GM21367 (cell line): Measurements from ENCODE around the gene CLEC9A.
"Not testable (repeated sequence)": the region's sequence is repeated elsewhere in the genome, so short reads cannot be mapped to it uniquely, and the experiment has no call there.

Experiments used
- ATAC-seq: cut with Tn5 transposase; IDR thresholded peaks from one replicate; pipeline ENCODE4 v1.9.1; 2021; ENCODE audit not compliant: unreplicated experiment

The CLEC9A gene

DNA sequence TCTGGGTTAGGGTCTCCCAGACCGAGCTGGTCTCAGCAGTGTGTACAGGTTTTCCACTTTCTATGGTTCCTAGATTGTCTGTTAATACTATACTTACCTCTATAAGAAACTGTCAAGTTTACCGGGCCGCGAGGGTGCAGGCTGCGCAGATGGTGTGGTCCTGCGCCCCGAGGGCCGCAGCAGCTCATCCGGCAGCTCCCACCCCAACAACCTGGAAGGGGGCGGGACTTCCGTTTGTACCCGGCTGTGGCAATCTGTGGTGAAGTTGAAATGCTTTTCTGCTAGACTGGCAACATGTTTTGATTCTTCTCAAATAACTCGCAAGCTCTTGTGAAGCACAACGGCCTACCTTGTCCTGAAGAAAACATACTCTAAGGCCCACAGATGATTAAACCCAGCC lies at the start of gene CLEC9A:
Gene CLEC9A, plus strand, starts transcription at position 237 of the 400 bp plus-strand sequence. CDS start 22,006 bp downstream, outside the sequence.
- no peak for ATAC-seq

DNA sequence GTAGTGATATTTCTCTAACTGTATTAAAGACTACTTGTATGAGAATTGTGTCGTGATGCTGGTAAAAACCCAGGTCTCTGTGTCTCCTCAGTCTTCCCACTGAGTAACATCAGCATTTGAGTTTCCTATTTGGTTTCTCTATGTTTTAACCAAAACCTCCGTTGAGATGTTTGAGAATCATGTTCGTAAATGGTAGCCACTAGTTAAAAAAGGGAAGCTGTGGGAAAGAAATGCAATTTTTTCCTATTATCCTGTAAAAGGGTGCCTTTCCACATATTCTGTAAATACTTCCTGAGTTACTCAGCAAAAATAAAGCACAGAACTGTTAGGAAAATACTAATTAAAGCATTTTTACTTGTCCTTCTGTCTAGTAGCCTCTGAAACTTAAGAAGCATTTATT lies 38.6 kb upstream of the CLEC9A start:
- ATAC-seq, result no peak

DNA sequence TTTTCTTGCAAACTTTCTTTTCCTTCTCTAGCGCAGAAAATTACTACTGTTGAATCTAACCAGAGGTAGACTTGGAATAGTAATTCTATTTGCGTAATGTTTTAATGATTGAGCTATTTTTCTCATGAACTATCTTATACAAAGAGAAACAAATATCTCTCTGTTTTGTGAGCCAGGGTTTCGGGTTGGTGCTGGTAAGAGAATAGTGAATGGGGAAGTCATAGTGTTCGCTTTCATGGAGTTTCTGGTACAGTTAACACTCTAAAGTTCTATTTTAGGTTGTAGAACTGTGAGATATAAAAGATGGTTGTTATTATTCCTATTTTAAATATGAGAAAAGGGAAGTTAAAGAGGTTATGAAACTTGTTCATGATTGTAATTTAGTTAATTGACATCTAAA lies 38.2 kb upstream of the CLEC9A start:
- no peak for ATAC-seq

DNA sequence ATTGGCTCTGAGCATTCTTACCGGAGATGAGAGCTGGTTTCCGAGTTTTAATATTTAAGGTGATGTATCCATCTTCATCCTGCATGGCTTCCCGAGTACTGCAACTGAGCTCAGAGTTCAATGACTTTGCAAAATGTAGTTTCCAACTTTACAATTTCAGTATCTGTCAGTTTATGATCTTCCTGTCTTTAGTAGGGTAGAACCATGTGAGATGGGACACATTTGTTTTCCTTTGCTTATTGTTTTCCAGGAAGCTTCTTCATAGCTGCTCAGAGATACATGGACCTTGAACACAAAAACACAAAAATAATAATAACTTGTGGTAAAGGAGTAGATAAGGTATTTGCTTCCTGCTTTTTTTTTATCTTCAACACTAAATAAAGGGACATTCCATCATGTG lies 31.5 kb upstream of the CLEC9A start, which contains the start of gene CLEC1B:
Gene CLEC1B, minus strand, starts transcription at position 106 of the 400 bp plus-strand sequence. Its CDS starts 21 bp downstream, at position 85.
- ATAC-seq, result no peak

DNA sequence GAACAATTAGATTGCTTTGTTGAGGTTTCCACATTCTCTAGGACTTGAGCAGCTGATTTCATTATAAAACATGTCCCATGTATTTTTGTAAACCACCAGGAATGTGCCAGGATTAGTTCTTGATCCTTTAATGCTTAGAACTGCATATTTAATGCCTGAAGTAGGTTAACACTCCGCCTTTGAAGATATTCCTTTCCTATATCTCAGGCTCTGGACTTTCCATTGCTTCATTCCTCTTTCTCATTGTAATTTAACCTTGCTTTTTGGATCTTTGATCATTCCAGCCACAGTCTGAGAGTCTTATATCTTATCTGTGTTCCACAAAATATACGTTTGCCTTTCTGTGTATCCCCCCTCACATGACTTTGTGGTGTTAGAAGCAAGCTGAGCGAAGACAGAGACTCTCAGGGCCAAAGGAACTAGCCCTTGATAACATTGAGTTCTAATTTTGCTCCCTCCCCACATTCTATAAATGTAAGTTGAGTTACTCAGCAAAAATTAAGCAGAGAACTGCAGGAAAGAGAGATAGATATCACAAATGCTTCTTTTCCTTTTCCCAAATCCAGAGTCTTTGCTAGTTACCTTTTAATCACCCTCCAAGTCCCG lies 29.2 kb upstream of the CLEC9A start:
- ATAC-seq, result no peak

DNA sequence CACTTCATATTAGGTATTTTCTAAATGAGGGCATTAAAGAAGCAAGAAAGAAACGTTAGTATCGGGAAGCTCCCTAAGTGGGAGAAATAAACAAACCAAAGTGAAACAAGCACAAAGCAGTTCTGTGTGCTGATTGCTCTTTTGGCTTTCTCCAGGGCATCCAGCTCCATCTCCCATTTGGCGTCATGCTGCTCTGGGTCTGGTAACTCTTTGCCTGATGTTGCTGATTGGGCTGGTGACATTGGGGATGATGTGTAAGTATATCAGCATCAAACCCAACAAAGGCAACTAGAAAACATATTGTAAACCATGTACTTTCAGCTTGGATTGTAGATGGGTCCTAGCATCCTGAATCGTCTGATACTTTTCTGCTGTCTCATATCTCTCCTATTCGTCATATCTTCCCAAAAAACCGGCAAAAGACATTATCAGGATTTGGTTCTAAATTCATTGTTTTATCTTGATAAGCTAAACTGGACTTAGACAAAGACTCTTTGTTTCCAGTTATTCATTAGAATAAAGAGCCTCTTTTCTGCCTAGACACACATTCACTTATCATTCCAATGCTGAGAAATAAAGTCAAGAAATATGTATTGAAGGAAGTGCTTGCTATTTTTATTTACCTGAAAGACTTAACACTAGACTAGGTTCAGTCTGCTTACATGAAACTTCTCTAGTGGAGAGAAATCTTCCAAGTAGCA lies 17.7 kb upstream of the CLEC9A start:
- no peak for ATAC-seq

DNA sequence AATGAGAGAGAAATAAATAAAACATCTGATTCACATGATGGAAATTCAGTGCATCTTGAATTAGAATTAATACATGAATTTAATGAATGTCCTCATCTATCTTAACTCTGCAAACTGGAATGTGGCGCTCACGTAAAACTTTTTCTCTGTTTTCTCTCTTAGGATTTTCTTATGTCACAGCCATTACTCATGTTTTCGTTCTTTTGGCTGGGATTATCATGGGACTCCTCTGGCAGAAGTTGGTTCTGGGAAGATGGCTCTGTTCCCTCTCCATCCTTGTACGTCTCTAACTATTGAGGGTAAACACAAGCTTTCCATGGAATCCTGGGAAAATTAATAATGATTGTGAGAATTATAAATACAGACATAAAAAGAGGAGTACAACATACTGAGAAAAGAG lies 15.0 kb upstream of the CLEC9A start:
- ATAC-seq, result no peak

DNA sequence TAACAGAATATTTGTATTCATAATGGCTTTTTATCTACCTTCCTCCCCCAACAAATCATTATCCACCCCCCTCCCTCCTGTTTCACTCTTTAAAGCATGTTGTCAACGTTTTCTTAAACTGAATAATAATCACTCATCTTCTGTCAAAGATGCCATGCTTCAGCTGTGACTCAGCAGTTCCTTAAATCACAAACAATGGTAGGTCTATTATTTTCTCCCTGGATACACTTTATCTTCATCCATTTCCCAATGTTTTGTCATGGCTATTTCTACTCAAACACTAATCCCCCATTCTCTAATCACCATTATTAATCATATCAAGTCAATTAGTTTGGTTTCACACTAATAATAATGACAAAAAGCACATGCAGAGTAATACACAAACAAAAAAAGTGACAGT lies 13.6 kb upstream of the CLEC9A start:
- ATAC-seq, result no peak

DNA sequence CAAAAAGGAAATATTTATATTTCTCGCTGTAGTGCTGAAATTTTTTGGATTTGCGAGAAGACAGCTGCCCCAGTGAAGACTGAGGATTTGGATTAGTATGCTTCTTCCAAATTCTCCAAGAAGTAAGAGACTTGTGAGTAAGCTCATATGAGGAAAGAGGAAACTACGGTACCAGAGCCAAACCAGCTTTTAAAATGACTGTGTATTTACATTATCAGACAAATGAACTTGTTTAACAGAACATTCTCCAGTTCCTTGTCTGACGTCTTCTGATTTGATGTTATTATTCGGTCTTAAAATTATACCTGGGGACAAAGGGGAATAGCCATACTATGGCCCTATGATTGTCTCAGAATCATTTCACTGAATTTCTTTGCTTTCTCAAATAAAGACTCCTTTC lies 12.1 kb upstream of the CLEC9A start:
- no peak for ATAC-seq

DNA sequence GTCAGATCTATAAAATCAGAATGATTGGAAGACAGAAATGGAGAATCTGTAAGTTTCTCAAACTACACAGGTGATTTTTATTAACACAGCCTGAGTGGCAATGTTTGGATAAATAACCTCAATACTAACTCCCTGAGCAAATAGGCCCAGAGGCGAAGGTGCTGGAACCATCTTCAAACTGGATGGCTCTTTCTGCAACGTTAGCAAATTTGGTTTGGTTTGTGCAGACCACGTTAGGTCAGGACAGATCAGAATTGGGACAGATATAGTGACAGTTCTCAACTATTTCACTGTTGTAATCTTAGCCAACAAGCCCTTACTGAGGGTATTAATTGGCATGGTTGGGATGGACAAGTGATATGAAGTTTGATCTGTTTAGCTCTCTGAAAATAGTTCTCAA lies 9.1 kb upstream of the CLEC9A start:
- ATAC-seq, result no peak

DNA sequence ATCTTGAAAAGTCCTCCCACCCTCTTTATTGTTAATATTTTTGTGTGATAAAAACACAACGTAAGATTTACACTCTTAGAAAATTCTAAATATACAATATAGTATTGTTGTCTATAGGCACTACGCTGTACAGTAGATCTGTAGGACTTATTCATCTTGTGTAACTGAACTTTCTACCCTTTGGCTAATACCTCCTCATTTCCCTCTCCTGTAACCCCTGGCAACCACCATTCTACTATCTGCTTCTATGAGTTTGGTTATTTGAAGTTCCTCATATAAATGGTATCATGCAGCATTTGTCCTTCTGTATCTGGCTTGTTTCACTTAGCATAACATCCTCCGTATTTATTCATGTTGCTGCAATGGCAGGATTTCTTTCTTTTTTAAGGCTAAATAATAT lies 5.2 kb upstream of the CLEC9A start:
- ATAC-seq, result no peak

DNA sequence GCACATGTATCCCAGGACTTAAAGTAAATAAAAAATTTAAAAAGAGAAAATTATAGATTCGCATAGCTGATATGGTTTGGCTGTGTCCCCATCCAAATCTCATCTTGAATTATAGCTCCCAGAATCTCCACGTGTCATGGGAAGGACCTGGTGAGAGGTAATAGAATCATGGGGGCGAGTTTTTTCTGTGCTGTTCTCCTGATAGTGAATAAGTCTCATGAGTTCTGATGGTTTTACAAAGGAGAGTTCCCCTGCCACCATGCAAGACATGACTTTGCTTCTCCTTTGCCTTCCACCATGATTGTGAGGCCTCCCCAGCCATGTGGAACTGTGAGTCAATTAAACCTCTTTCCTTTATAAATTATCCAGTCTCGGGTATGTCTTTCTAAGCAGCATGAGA lies 3.8 kb upstream of the CLEC9A start:
- not testable (repeated sequence) for ATAC-seq

DNA sequence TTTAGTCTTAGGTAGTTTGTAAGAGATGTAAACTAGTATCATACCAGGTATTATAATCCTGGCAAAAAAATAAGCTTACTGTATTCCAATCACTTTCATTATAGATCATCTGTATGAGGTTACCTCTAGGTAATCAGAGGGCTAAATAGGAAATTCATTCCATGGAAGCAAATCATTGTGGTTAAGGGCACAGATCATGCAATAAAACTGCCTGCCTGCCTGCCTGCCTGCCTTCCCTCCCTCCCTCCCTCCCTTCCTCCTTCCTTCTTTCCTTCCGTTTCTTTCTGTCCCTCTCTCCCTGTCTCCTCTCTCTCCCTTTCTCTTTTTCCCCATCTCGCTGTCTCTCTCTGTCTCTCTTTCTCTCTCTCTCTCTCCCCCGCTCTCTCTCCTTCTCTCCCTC lies 3.2 kb upstream of the CLEC9A start:
- no peak for ATAC-seq

DNA sequence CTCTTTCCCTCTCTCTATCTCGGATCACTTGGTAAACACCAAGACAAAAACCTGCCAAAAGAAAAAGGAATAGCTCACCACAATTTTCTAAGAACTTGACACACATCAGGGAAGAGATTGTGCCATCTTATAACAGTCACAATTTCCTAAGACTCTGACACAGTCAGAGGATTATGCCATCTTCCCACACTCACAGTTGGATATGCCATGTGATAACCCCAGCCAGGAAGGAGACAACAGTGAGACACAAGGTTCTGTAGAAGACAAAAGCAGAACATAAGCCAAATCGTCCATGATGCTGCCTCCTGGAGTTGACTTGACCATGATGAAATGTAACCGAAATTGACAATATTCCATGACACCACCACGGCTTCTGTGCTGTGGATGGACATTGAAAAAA lies 2.8 kb upstream of the CLEC9A start:
- no peak for ATAC-seq

DNA sequence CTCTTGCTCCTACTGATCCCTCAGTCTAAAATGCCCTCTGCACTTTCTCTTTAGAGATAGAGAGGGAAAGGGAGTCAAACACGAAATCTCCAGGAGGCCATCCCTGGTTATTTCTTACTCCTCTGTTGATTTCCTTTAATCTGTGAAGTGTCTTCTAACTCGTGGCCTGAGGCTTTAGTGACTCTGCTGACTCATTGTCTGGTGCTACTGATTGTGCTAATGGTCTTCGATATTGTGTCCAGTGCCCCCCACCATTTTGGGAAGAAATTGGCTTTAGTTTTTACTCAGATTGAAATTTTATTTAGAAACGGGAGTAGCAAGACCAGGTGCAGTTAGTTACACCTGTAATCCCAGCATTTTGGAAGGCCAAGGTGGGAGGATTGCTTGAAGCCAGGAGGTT lies 839 bp downstream of the CLEC9A start:
- ATAC-seq, result no peak

DNA sequence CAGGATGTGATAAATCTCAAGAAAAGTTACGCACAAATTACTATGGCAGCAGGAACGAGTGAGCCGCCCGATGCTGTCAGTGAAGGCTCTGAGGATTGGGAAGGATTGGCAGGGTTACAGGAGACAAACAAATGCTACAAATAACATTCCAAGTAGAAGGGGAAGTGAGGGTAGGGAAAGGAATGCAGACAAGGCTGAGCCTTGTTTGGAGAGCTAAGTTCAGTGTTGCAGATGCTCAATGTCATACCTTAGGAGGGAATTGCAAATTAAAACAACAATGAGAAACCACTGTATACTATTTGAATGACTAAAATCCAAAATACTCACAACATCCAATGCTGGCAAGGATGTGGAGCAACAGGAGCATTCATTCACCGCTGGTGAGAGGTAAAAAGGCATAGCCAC lies 1.3 kb downstream of the CLEC9A start:
- ATAC-seq, result no peak

DNA sequence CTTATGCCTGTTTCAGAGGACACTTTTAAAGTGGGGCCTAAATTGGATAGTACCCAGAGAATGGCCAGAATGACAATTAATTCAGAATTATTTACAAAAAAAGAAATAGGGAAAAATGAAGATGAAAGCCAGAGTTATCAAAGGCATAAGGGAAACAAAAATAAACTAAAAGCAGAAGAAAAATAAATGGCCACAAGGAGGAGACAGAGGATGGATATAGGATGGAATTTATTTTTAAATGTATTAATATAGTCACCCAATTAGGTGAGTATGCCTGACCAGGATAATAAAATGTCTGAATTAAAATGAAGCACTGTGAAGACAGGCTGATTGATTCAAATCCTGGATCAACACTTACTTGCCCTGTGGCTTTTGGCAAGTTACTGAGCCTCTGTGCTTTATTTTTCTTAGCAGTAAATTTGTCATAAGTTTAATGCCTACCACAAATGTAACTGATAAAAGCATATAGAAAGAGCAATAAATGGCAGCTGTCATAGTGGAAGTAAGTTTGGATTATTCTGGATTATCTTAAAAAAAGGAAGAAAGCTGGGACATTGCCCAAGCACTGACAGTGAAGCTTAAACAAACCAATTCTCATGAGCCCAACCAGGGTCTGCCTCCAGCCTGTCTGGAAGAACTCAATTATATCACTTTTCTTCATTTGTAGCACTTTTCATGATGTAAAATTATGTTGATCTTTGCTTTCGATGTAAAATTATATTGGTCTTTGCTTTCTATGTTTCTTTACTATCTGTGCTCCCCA lies 3.5 kb downstream of the CLEC9A start:
- no peak for ATAC-seq

DNA sequence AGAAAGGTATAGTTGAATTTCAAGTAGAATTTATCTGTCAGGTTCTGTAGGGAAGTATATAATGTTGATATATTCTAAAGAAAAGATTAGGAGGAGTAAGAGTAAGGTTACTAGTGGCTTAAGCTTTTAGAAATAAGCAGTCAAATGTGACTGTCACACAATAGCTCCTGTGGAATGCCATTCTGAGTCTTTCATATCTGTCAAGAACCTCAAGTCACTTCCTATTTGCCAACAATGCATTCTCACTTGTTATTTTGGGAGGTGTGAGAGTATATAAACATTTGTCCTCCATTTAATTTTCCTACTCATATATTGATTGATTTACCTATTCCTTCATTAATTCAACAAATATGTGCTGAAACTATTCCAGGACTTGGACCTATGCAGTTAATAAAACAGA lies 11.7 kb downstream of the CLEC9A start:
- no peak for ATAC-seq

DNA sequence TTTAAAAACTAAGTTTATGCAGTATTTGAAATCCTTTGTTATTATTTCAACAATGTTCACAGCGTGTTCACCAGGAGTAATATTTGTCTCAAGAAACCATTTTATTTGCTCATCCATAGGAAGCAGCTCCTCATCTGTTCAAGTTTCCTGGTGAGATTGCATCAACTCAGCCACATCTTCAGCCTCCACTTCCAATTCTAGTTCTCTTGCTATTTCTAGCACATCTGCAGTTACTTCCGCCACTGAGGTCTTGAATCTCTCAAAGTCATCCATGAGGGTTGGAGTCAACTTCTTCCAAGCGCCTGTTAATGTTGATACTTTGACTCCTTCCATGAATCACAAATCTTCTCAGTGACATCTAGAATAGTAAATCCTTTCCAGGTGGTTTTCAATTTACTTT lies 18.0 kb downstream of the CLEC9A start:
- ATAC-seq, result no peak

DNA sequence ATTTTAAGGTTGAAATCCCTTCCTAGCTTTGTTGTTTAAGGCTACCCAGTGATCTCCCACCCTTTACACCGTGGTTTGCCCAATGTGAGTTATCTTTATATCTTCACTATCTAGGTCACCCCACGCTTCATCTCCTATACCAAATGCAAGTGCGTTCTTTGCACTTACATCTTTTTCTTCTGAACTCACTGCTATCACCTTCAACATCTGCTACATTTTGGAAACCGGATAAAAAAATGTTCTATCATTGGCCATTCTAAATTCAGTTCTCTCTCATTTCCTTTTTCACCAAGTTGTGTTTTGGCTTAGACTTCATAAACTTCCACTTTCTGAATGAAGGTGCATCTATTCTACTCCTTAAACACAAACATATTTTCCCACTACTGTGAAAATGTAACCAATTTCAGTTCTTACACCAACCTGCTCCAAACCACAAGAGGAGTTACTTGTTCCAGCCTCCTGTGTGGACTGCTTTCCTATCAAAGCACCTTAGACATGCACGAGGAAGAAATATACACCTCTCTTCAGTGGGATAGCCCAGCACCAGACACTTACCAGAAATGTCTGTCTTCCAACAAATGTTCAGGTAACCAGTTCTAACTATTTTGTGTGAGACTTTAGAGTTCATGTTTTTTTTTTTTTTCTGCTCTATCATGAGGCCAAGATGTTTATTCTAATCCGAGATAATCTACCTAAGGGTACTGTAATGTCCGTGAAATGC lies 21.9 kb downstream of the CLEC9A start:
- no peak for ATAC-seq

DNA sequence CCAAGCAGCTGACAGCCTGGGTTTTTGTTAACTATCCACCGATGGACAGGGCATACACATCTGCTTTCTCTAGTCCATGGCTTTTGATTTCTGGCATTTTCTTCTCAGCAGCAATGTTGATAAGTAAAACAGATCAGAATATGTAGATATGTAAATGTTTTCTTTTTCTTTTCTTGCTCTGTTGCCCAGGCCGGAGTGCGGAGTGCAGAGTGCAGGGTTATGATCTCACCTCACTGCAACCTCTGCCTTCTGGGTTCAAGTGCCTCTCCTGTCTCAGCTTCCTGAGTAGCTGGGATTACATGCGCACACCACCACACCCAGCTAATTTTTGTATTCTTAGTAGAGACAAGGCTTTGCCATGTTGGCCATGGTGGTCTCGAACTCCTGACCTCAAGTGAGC lies 27.9 kb downstream of the CLEC9A start:
- ATAC-seq, result no peak
